Thyroid gland (tissue), 4 donors: ENCODE results near the gene GAMT. TPM values are rescaled to one million over a fixed set of nuclear protein-coding genes. Genes with fewer than 3 reads are reported as not detected.
A peak's percentile ranks its signal among the peaks of the same experiment; 100 is the strongest.

Experiments used
- DNase-seq, 2 donors: peaks; one replicate each; pipeline ENCODE4 v3.0.0-alpha.2; 2019
- H3K27ac ChIP-seq, 3 donors: fragments of 200-600 bp; sonication (generic); 1 replicate in 2 of 3; 2 replicates in 1 of 3; pipeline ENCODE4 v1.5.1; 2016 to 2019; ENCODE audit warnings: mild to moderate bottlenecking in 1 of 3, moderate library complexity in 1 of 3
- H3K27me3 ChIP-seq: fragments of 200-600 bp; sonication (generic); one replicate; pipeline ENCODE4 v1.5.1; 2019
- H3K36me3 ChIP-seq, 2 donors: fragments of 200-600 bp; sonication (generic); one replicate each; pipeline ENCODE4 v1.5.1; 2016 to 2019
- H3K4me1 ChIP-seq, 2 donors: fragments of 200-600 bp; sonication (generic); one replicate each; pipeline ENCODE4 v1.5.1; 2017 to 2019
- H3K4me3 ChIP-seq, 3 donors: fragments of 200-600 bp; sonication (generic); replicated peaks in 1 of 3; 1 replicate in 2 of 3; 2 replicates in 1 of 3; pipeline ENCODE4 v1.5.1; 2016; ENCODE audit warnings: mild to moderate bottlenecking in 1 of 3
- H3K9me3 ChIP-seq: fragments of 200-600 bp; sonication (generic); one replicate; pipeline ENCODE4 v1.5.1; 2017
- CTCF ChIP-seq, 6 experiments: fragments of 200-600 bp in 3 of 6; fragments of 450-650 bp in 3 of 6; sonication (generic) in 3 of 6; IDR thresholded peaks; one replicate each; pipeline ENCODE4 v1.5.1; 2016 to 2019; ENCODE audit warnings: antibody characterized with exemption in 6 of 6, mild to moderate bottlenecking in 2 of 6, inconsistent platforms in 1 of 6, moderate library complexity in 1 of 6
- POLR2A ChIP-seq, 2 donors: fragments of 450-650 bp; IDR thresholded peaks; one replicate each; pipeline ENCODE4 v1.6.1; 2017; ENCODE audit warnings: antibody characterized with exemption in 2 of 2, mild to moderate bottlenecking in 2 of 2, moderate library complexity in 1 of 2
- WGBS, 2 donors: methylation state at CpG; one replicate each; pipeline ENCODE4 v1.1.5; 2017; 5-methylcytosine and 5-hydroxymethylcytosine counted together
- intact Hi-C: fragments of 100-400 bp; cut with DNase I; formaldehyde crosslinking; loops from one replicate; pipeline ENCODE4 v1.15.1; 2023
- total RNA-seq, 4 donors: library from RNA; depleted of rRNA; stranded (reverse); fragments of >200 nt; gene quantifications; one replicate each; pipeline ENCODE4 v1.2.3, GENCODE V29; 2016

GAMT gene
- total RNA-seq, 4 donors from 2014 or later = 22.2 to 39.5 (median 29.1) TPM

- peaks cover 56 to 70% of the 10 kb centered on the region in 2 donors for H3K4me1 ChIP-seq
- no peaks in the 10 kb centered on the region for H3K36me3 ChIP-seq
- TF ChIP-seq POLR2A (IDR thresholded peaks at IDR 0.05) (no peak), CTCF (IDR thresholded peaks at IDR 0.05) (no peak)
- DNase-seq = no peak
- no peaks in the 10 kb centered on the region for H3K27me3 ChIP-seq
- H3K27ac ChIP-seq = no peak overlapping the region
- intact Hi-C loops = no loop called here
- 71 to 80% methylated on average over 14 of the region's 21 CpGs for WGBS, 2 donors
- H3K9me3 ChIP-seq = no peaks in the 10 kb centered on the region
- no peak overlapping the region for H3K4me3 ChIP-seq
These were observed 11.1 kb upstream of the GAMT start for GRCh38 chr19:1412323-1412923.

GRCh38 chr19:1411255-1412191 lies 10.2 kb upstream of the GAMT start:
- DNase-seq = no peak
- no peaks in the 10 kb centered on the region for H3K36me3 ChIP-seq
- no peak for TF ChIP-seq POLR2A (IDR thresholded peaks at IDR 0.05)
- H3K27ac ChIP-seq = peak overlapping the region in 1 of 3 donors; percentile 28
- no peak overlapping the region for H3K4me3 ChIP-seq
- H3K27me3 ChIP-seq = no peaks in the 10 kb centered on the region
- intact Hi-C loops = no loop called here
- H3K4me1 ChIP-seq = peaks cover 47 to 63% of the 10 kb centered on the region in 2 donors
- 78 to 87% methylated on average over 19 to 21 of the region's 29 CpGs for WGBS, 2 donors
- no peaks in the 10 kb centered on the region for H3K9me3 ChIP-seq

GRCh38 chr19:1410789-1411188 lies 9.4 kb upstream of the GAMT start:
- Histone ChIP-seq H3K27me3 (no peaks in the 10 kb centered on the region), H3K9me3 (no peaks in the 10 kb centered on the region), H3K4me3 (no peak overlapping the region), H3K36me3 (no peaks in the 10 kb centered on the region), H3K27ac (peak overlapping the region in 1 of 3 donors; percentile 28), H3K4me1 (peaks cover 40 to 59% of the 10 kb centered on the region in 2 donors)
- DNase-seq = no peak
- TF ChIP-seq CTCF (IDR thresholded peaks at IDR 0.05) = no peak
- TF ChIP-seq POLR2A (IDR thresholded peaks at IDR 0.05) = no peak
- WGBS, 2 donors = 80 to 90% methylated on average over 9 of the region's 9 CpGs
- intact Hi-C loops = no loop called here

GRCh38 chr19:1410136-1410786 lies 8.9 kb upstream of the GAMT start:
- no peak for TF ChIP-seq CTCF (IDR thresholded peaks at IDR 0.05)
- TF ChIP-seq POLR2A (IDR thresholded peaks at IDR 0.05) = no peak
- Histone ChIP-seq H3K36me3 (no peaks in the 10 kb centered on the region), H3K27me3 (no peaks in the 10 kb centered on the region), H3K4me1 (peaks cover 35 to 54% of the 10 kb centered on the region in 2 donors), H3K4me3 (peak overlapping the region in 1 of 3 donors; percentile 99), H3K9me3 (no peaks in the 10 kb centered on the region), H3K27ac (peak overlapping the region in 1 of 3 donors; percentile 17)
- intact Hi-C loops = no loop called here
- WGBS, 2 donors = 70 to 76% methylated on average over 11 to 23 of the region's 23 CpGs
- DNase-seq = peak; percentile 55 to 61

- Histone ChIP-seq H3K4me3 (peak overlapping the region; percentile 73 to 99 (median 97)), H3K27ac (peak overlapping the region; percentile 91 to 94 (median 93)), H3K36me3 (no peaks in the 10 kb centered on the region), H3K27me3 (no peaks in the 10 kb centered on the region), H3K4me1 (peaks cover 29 to 47% of the 10 kb centered on the region in 2 donors), H3K9me3 (no peaks in the 10 kb centered on the region)
- no peak for TF ChIP-seq CTCF (IDR thresholded peaks at IDR 0.05)
- no peak for TF ChIP-seq POLR2A (IDR thresholded peaks at IDR 0.05)
- DNase-seq = no peak
- intact Hi-C loops = loop anchor here (5.0 kb wide), 1 partner anchor 132 kb away; the partner anchor contains the start of gene FAM174C
- 51 to 62% methylated on average over 13 to 22 of the region's 33 CpGs for WGBS, 2 donors
These were observed 8.1 kb upstream of the GAMT start for GRCh38 chr19:1409204-1410005.
